Hindlimb muscle (tissue), 1 donor: Measurements from ENCODE around the gene TRMT13. TPM values are rescaled to one million over a fixed set of nuclear protein-coding genes. Genes with fewer than 3 reads are reported as not detected.

Experiments used
- DNase-seq: peaks from one replicate; pipeline ENCODE4 v3.0.0-alpha.2; 2013
- polyA plus RNA-seq: library from polyadenylated mRNA; unstranded; fragments of 120-200 nt; gene quantifications from one replicate; pipeline ENCODE4 v1.2.1, GENCODE V29; 2013; ENCODE audit not compliant: insufficient read length

TRMT13 gene, protein sequence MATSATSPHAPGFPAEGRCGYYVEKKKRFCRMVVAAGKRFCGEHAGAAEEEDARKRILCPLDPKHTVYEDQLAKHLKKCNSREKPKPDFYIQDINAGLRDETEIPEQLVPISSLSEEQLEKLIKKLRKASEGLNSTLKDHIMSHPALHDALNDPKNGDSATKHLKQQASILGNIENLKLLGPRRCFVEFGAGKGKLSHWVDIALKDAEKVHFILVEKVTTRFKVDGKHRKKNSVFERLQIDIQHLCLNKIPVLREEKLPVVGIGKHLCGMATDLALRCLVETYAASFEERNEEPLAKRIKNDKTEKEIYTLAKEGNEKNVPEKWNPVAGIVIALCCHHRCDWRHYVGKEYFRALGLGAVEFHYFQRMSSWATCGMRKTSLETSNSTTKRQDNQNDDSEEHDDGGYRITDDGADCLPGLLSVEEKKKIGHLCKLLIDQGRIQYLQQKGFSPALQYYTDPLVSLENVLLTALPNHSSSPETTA
- polyA plus RNA-seq = 25.2 TPM

DNA sequence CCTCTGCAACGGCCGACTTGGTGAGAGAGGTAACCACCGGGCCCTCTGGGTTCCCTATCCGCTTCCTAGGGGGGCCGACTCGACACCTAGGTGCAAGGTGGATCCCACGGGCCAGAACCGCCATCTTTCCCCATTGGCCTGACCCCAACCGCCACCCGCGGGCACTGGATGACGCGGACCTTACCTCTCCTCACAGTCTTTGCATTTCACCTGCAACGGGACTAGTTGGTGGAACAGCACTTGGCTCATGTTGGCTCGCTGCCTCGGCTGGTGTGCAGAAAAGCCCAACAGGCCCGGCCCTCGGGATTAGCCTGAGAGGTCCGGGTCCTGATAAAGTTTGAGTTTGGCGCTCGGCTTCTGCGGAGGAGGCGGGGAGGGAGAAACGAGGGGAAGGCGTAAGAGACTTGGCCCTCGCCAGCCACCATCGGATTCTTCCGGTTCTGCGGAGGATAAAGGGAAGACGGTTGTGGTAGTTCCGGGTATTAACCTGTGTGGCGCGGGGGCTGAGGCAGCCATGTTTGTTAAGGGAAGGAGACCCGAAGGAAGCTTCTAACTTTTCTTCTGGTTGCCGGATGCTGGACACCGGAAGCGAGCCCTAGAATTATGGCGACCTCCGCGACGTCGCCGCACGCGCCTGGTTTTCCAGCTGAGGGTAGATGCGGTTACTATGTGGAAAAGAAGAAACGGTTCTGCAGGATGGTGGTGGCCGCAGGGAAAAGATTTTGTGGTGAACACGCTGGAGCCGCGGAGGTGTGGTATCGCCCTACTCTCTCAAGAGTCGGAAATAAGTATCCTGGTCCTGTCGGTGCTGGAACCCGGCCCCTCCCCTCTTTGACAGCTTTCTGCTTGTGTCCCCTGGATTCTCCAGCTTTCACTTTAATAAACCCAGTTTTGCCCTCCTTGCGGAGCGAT, at the start of gene TRMT13, which contains the start of gene SASS6:
Gene TRMT13 (plus strand): TSS at position 598 of the 912 bp plus-strand sequence. CDS start 6 bp downstream, at position 604.
Gene SASS6 (minus strand): TSS at position 365 of the 912 bp plus-strand sequence. CDS start 116 bp downstream, at position 249.
- DNase-seq = peak; percentile 96

DNA sequence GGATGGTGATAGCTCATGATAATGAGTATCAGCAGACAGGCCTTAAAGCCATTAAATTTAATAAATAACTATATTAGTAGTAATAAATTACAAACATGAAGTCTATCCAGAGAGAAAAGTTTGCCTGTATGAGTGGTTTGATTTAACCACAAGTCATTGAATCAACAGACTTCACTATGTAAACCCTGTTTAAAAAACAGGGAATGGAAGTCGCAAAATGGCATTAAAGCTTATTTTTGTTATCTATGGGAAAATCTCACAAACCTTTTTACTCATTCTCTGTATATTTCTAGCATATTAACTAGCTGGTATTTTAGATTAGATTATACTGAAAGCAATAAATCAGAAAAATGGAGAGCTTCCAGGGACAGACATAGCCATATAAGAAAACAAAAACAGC, 45.6 kb upstream of the TRMT13 start:
- no peak for DNase-seq

DNA sequence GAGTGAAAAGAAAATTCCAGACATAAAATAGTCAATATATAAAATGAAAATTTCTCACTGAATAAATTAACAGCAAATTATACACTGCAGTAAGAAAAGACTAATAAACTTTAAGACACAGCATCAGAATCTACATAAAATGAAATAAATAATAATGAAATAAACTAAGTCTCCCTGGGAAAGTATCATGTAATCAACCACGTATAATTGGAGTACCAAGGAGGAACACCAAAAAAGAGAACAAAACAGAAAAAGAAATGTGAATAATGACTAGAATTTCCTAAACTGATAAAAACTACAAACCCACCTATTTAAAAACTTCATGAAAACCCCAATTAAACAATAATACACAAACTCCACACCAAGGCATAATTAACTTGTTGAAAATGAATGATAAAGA, 43.9 kb upstream of the TRMT13 start:
- DNase-seq = no peak

DNA sequence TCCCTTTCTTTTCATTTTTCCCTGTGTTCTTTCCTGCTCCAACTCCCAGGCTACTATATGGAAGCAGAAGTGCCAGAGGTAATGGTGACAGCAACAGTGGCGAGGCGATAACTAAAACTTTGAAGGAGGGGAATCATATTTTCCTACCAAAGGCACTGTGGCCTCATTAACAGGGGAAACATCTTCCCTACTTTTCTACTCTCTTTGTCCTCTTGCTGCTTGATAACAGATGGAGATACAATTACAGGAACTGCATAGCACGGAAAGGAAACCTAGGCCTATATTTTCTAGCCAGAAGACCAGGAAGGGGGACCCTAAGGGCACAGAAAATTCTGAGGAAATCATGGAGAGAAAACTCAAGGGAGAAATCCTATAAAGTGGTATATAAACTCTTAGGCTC, 42.5 kb upstream of the TRMT13 start:
- no peak for DNase-seq

DNA sequence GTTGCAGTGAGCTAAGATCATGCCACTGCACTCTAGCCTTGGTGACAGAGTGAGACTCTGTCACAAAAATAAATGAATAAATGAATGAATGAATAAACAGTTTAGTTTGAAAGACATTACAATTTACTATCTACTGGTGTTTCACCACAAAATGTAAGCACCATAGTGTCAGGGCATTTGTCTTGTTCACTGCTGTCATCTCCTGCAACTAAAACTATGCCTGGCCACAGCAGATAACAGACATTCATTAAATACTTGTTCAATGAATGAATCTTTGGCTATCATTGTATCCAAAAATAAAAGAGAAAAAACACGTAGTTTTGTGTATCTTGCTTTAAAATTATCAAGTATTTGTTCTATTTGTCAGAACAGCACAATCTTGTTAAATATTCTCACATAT, 32.8 kb upstream of the TRMT13 start:
- no peak for DNase-seq

DNA sequence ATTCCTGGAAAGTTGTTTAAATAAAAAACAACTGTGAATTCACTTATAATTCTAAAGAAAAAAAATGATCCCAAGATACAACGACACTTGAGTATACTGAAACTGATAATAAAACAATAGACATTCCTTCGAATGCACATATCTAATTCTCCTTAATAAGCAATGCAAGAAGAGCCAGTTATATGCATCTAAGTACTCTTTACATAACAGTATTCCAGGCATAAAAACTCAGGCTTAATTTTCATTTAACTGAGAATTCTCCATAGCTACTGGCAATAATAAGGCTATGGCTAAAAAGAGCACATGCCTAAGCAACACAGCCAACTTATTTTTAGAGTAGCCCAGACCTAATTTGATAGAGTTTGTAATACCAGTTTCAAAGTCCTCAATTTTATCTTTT, 31.4 kb upstream of the TRMT13 start:
- DNase-seq = no peak

DNA sequence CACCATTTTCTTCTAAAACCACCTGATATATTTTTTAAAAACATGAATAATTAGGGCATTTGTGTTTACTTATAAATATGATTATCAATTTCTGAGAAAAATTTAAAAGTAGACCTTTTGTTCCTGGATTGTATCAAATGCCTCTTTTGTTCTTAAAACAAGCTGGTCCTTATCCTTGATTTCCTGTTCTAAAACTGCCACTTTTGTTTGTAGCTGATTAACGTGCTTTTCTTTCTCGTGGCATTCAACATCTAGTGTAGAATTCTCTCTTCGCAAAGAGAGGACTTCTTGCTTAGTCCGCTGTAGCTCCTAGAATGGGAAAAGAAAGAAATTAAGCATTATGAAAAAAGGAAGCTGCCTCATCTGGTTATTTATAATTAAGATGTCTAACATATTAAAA, 25.3 kb upstream of the TRMT13 start:
- DNase-seq = no peak

DNA sequence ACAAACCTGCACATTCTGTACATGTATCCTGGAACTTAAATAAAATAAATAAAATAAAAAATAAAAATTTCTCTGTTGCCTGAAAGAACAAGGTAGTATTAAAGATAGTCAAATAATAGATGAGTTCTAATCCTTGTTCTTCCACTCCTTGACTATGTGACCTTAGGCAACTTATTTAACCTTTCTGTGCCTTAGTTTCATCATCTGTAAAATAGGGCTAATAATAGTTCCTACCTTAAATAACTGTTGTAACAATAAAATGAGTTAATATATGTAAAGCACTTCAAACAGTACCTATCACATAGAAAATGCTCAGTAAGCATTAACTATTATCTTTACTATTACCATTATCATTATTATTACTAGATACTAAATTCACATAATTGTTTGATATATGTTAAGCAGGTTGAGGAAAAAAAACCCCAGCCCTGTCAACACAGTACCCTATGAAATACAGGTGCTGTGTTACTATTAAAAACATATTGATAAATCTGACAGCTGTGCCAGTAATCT, 23.4 kb upstream of the TRMT13 start:
- DNase-seq = no peak

DNA sequence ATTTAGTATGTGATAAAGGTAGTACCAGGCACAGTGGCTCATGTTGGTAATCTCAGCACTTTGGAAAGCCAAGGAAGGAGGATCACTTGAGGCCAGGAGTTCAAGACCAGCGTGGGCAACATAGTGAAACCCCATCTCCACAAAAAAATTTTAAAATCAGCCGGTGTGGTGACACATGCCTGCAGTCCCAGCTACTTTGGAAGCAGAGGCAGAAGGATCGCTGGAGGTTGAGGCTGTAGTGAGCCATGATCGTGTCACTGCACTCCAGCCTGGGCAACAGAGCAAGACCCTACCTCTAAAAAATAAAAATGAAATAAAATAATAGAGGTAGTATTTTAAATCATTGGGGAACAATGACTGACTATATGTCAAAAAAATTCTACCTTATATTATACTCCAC, 17.4 kb upstream of the TRMT13 start:
- no peak for DNase-seq

DNA sequence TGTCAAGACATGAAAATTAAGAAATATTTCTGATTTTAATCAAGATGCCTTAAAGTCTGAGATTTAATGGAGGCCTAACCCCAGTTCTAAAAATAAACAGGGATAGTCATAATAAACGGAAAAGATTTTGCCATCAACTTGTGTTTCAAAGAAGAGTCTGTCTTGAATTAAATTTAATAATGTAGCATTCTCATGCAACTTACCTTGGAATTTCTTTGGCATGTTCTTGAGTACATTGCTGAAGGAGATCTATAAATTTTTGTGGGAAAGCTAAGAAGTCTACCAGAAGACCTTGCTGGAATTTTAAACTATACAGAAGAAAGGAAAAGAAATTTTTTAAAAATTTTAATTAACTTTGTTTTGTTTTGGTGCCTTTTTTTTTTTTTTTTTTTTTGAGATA, 10.8 kb upstream of the TRMT13 start:
- no peak for DNase-seq

DNA sequence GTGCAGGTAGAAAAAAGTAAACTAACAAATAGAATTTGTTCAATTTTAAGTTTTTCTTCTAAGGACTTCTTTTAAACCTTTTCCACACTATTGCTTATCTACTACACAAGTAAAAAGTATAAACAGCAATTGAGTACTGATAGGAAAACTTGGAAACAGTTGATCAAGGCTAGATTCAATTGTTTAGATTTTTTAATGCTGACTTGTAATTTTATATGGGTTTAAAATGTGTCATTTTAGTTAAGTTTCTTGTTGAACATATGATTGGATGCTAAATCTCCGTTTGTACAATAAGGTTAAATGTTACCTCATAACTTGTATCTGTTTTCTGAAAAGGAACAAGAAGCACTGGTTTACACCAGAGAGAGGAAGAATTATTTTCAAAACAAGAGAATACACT, 5.7 kb upstream of the TRMT13 start:
- no peak for DNase-seq

DNA sequence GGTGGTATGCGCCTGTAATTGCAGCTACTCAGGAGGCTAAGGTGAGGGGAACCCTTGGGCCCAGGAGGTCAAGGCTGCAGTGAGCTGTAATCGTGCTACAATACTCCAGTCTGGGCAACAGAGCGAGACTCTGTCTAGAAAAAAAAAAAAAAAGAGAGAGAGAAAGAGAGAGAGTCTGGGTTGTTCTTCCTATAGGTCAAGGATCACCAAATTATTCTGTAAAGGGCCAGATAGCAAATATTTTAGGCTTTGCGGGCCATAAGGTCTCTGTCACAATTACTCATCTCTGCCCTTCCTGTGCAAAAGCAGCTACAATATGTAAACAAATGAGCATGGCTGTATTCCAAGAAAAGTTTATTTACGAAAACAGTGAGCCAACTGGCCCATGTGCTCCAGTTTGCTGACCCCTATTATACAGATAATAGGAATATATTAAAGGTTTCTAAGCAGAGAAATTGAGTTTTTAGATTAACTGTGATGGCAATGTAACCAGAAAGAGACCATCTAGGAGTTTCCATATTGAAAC, 2.3 kb upstream of the TRMT13 start:
- DNase-seq = no peak

DNA sequence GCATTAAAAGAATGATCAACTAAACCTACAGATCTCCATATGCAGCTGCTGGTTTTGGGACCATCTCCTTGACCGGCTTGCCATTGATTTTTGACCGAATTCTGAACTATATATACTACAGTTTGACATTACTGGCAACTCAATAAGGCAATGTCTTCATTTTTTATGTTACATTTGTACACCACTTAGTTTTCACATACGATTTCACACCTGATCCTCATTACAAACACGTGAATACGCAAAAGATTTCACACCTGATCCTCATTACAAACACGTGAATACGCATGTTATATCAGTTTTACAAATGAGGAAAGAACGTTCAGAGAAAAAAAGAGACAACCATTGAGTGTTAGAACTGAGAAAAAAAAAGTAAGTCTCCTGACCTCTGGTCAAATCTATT, 1.3 kb upstream of the TRMT13 start:
- DNase-seq = no peak

DNA sequence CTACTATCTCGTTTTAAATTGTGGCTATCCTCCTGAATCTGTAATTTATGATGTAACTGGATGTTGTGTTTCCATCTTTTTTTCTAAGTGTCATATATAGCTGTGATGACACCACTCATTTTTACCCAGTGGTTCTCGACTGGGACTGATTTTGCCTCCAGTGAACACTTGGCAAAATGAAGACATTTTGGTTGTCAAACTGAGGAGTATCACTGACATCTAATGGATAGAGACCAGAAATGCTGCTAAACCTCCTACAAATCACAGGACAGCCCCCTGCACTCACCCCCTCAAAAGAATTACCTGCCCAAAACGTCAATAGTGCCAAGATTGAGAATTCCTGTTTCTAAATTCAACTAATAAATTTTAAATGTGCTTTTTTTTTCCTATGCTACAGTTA, 1.9 kb downstream of the TRMT13 start:
- DNase-seq = no peak

DNA sequence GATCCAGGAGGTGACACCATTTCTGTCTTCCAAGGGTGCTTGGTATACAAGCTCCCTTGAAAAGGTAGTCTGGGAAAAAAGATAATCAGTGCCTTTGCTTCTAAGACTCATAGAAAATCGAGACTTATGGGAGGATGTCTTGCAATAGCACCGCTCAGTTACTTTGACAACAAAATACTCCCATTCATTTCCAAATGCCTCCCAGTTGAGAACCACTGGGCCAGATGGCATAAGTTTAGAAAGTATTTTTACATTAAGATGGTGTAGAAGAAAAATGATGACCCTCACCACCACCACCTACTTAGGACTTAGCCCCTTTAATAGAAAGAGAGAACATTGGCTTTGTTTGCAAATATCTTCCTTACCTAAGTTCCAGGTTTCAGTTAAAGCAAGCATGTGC, 4.6 kb downstream of the TRMT13 start:
- DNase-seq = no peak

DNA sequence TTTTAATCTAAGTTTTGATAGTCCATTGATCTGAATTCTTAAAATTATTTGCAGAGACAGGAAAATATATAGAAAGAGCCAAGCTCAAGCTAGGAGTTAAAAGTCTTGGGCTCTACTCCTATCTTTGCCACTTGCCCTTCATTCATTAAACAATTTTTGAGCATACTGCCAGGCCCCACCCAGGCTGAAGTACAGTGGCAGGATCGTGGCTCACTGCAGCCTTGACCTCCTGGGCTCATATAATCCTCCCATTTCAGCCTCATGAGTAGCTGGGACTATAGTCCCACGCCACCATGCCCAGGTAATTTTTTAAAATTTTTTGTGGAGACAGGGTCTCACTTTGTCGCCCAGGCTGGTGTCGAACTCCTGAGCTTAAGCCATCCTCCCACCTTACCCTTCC, 8.2 kb downstream of the TRMT13 start:
- DNase-seq = no peak

DNA sequence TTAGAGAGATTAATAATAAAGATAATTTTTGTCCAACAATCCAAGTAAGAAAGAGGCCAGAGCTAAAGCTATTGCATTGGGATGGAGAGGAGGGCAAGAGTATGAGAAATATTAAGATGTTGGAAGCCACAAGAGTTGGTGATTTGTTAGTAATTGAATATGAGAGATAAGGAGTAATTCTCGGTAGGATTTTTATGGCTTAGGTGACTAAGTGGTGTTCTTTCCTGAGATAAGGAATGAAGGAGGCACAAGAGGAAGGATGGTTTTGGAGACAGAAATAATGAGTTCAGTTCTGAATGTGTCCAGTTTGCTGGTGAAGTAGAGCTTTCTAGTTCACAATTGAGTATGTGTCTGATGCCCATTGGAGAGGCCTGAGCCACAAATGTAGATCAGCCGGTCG, 9.4 kb downstream of the TRMT13 start:
- no peak for DNase-seq

DNA sequence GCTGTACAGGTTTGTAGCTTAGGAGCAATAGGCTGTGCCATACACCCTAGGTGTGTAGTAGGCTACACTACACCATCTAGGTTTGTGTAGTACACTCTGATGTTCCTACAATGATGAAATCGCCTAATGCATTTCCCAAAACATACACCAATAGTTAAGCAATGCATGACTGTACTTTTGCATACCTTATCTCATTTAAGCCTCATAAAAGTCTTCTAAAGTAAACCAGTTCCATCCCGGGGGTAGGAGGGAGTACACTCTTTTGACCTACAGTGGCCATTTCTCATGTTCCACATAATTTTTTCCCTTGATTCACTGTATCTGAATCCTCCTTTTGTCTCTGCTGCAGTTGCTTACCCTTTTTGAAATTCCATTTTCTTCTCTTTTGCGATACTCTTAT, 12.2 kb downstream of the TRMT13 start:
- DNase-seq = no peak

DNA sequence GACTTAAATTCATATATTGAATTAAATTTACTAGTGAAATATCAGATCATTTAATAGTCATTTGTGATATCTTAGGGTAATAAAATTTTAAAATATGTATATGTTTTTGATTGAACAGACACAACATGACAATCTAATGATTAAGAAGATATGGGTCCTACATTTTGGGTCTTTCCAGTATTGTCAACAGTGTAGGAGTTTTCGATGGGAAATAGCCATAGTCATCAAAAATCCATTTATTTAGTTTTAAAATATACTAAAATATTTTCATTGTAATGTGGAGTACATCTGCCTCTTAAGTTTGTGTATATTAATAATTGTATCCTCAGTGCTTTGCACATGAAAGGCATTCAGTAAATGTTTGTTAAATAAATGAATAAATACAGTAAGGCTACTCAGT, 14.0 kb downstream of the TRMT13 start:
- no peak for DNase-seq

DNA sequence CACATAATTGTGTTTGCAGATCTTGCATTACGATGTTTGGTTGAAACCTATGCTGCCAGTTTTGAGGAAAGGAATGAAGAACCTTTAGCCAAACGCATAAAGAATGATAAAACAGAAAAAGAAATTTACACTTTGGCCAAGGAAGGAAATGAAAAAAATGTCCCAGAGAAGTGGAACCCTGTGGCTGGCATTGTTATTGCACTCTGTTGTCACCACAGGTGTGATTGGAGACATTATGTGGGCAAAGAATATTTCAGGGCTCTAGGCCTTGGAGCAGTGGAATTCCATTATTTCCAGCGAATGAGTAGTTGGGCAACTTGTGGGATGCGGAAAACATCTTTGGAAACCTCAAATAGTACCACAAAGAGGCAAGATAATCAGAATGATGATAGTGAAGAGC, 14.9 kb downstream of the TRMT13 start:
- no peak for DNase-seq

DNA sequence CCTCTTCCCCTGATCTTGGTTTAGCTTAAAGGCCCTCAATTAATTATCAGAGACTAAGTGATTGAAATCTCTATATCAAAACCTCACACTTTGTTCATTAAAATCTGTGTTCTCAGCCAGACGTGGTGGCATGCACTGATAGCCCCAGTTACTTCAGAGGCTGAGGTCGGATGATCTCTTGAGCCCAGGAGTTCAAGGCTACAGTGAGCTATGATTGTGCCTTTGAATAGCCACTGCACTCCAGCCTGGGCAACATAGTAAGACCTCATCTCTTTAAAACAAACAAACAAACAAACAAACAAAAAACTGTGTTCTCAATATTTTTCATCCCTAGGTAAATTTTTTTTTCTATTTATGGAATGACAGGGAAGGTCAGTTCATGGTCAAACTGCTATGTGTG, 18.7 kb downstream of the TRMT13 start:
- no peak for DNase-seq

DNA sequence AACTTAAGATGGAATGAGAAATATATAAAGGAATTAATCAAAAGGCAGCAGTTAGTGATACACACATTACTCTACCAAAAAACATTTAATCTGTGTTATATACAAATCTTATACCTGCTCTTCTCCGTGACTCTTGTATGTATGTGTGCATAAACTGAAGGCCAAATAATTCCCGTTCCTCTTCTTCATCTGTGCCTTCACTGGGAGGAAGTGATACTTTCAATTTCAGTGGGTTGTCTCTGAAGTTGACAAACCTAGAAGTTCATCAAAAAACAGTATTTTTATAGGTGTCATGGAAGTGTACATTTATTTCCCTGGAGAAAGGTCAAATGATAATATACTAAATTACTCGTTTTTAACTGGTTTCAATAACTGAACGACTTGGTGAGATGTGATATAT, 19.3 kb downstream of the TRMT13 start:
- no peak for DNase-seq

DNA sequence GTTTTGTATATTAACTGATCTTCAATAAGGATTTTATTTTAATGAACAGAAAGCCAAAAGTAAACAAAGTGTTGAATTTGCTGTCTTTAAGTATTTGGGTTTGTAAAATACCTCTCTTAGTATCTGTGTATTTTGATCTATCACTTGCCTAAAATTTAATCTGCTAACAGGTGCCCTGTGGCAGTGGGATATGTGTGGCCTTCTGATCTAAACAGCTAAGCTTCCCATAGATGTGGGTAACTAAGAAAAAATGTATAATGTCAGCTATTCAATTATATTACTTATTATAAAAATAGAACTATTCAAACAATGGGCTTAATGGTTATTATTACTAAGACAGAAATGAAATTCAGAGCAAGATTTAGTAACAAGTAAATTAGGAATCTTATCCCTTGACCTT, 29.9 kb downstream of the TRMT13 start:
- DNase-seq = no peak
